Epithelial cell of prostate (primary cell): ENCODE data around the gene DPM3.

Experiments used
- DNase-seq: peaks from one replicate; pipeline ENCODE4 v3.0.0-alpha.2; 2011; ENCODE audit warnings: low read depth, low spot score
- H3K27ac ChIP-seq: fragments of 450-650 bp; 2 replicates; pipeline ENCODE4 v1.5.1; 2017; ENCODE audit warnings: mild to moderate bottlenecking

The DPM3 gene

GRCh38 chr1:155105604-155106011, 34.7 kb downstream of the DPM3 start:
- no peak overlapping the region for H3K27ac ChIP-seq
- DNase-seq = no peak

- DNase-seq = no peak
- no peak overlapping the region for H3K27ac ChIP-seq
These were observed 35.5 kb downstream of the DPM3 start for GRCh38 chr1:155104605-155105534.

- DNase-seq = no peak
- H3K27ac ChIP-seq = no peak overlapping the region
These were observed 37.0 kb downstream of the DPM3 start for GRCh38 chr1:155103325-155103724.

- DNase-seq = no peak
- H3K27ac ChIP-seq = no peak overlapping the region
These were observed 41.0 kb downstream of the DPM3 start for GRCh38 chr1:155099331-155099730.

- H3K27ac ChIP-seq = no peak overlapping the region
These were observed 45.7 kb downstream of the DPM3 start for GRCh38 chr1:155094622-155094948.

GRCh38 chr1:155093911-155094621, 46.3 kb downstream of the DPM3 start:
- no peak overlapping the region for H3K27ac ChIP-seq

More at GRCh38 chr1:155094622-155094948, 45.7 kb downstream of the DPM3 start:
- DNase-seq = no peak

GRCh38 chr1:155092641-155093040, 47.7 kb downstream of the DPM3 start:
- no peak for DNase-seq

More at GRCh38 chr1:155093911-155094621, 46.3 kb downstream of the DPM3 start:
- DNase-seq = no peak

GRCh38 chr1:155092131-155092530, 48.2 kb downstream of the DPM3 start:
- no peak overlapping the region for H3K27ac ChIP-seq

More at GRCh38 chr1:155092641-155093040, 47.7 kb downstream of the DPM3 start:
- H3K27ac ChIP-seq = no peak overlapping the region

GRCh38 chr1:155091071-155092051, 49.0 kb downstream of the DPM3 start:
- no peak for DNase-seq
- H3K27ac ChIP-seq = no peak overlapping the region

More at GRCh38 chr1:155092131-155092530, 48.2 kb downstream of the DPM3 start:
- no peak for DNase-seq
